Stimulated activated CD8-positive, alpha-beta memory T cell treated with anti-CD3 and anti-CD28 coated beads, Interleukin-12 subunit alpha, Interleukin-12 subunit beta, amount 100 ng/mL, for 4 hours (primary cell): ENCODE measurements around the gene SMIM22.
A peak's percentile ranks its signal among the peaks of the same experiment; 100 is the strongest.
"Not testable (repeated sequence)": the region's sequence is repeated elsewhere in the genome, so short reads cannot be mapped to it uniquely, and the experiment has no call there.

Experiments
- DNase-seq: peaks from one replicate; pipeline ENCODE4 v3.0.0-alpha.2; 2020; ENCODE audit warnings: low read depth

SMIM22 gene

DNA sequence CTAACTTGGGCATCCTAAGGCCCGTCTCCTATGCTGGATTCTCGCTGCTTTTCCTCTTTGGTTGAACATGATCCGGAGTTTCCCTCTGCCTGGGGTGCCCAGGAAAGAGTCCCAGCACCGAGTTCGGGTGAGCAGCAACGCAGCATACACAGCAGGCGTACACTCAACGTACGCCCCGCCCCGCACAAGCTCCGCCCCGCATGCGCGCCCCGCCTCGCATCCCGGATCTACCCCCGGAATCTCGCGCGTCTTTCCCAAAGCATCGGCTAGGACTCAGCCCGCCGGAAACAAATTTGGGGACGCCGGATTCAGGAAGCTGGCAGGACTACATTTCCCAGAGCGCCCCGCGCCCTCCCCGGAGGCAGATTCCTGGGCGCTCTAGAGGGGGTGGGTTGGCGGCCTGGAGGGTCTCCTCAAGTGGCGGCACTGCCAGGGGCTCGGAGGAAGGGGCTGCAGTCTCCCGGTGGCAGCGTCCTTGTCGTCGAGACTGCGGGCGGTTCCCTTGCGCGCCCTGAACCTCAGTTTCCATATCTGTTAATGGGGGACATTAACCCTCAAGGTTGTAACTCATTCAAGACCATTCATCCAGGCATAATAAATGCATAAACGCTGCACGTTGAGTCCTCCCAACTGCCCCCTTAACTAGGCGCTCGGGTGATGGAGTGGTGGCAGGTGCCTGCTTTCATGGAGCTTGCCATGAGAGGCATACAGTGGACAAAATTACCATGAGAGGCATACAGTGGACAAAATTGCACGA is 26.4 kb upstream of the SMIM22 start:
- peak; percentile 69 for DNase-seq

- no peak for DNase-seq
Observed at GRCh38 chr16:4769306-4769638, 25.9 kb upstream of the SMIM22 start.

GRCh38 chr16:4771646-4772045 is 23.5 kb upstream of the SMIM22 start:
- no peak for DNase-seq

- no peak for DNase-seq
Observed at GRCh38 chr16:4772351-4772750, 22.8 kb upstream of the SMIM22 start.

- no peak for DNase-seq
Observed at GRCh38 chr16:4775005-4775404, 20.2 kb upstream of the SMIM22 start.

DNA sequence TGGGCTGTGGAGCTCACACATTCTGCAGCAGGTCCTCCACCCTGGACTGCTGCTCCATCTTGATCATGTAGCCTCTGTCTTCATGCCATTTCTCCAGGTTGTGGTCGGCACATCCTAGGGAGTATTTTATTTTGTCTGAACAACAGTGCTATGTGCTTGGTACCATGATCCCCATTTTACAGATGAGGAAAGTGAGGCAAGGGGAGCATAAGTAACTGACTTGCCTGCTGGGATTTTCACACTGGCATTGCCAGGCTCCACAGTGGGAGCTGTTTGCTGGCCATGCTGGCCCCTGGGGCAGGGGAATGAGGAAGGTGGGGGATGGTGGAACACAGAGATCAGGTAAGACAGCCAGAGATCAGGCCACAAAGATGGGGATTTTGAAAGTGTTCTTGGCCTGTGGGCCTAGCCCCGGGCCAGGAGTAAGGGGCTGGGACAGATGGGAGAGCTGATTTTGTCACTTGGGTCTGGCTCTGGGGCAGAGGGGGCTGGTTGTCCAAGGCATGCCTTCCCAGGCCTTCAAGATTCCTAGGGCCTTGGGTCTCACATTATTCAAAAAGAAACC is 18.9 kb upstream of the SMIM22 start:
- no peak for DNase-seq

DNA sequence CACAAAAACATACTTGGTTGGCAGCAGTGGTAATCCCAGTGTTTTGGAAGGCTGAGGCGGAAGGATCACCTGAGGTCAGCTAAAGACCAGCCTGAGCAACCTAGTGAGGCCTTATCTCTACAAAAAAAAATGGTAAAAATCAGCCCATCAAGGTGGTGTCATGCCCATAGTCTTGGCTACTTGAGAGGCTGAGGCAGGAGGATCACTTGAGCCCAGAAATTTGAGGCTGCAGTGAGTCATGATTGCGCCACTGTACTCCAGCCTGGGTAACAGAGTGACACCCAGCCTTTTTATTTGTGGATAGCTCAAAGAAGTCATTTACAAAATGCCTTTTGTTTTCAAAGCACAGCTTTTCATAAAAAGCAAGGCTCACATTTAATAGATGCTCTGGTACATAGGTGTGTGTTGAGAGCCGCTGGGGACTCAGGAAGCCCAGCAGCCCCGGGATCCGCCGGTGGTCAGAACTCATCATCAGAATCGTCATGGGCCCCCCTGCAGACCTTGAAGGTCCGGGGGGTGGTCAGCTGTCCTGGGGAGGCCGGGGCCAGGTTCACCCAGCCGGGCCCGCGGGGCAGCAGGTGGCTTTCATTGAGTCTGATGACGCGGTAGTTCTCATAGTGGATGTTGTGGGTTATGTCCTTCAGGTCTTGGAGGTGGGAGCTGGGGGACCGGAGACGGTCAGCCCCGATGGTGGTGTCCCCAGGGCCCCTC is 17.7 kb upstream of the SMIM22 start:
- no peak for DNase-seq

DNA sequence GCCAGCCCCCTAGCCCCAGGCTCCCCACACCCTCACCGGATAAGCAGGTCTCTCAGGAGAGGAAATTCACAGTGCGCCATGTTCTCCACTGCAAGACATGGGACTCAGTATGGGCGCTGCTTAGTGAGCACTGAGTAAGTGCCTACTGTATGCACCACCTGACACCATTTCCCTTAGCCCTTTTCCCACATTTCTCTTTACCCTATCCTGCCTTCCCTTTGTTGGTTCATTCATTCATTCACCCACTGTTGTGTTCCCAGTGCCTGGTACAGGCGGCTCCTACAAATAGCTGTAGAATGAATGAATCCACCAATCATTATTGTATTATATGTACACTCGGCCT is 17.1 kb upstream of the SMIM22 start:
- DNase-seq = no peak

GRCh38 chr16:4780235-4780634 is 14.9 kb upstream of the SMIM22 start:
- DNase-seq = no peak

DNA sequence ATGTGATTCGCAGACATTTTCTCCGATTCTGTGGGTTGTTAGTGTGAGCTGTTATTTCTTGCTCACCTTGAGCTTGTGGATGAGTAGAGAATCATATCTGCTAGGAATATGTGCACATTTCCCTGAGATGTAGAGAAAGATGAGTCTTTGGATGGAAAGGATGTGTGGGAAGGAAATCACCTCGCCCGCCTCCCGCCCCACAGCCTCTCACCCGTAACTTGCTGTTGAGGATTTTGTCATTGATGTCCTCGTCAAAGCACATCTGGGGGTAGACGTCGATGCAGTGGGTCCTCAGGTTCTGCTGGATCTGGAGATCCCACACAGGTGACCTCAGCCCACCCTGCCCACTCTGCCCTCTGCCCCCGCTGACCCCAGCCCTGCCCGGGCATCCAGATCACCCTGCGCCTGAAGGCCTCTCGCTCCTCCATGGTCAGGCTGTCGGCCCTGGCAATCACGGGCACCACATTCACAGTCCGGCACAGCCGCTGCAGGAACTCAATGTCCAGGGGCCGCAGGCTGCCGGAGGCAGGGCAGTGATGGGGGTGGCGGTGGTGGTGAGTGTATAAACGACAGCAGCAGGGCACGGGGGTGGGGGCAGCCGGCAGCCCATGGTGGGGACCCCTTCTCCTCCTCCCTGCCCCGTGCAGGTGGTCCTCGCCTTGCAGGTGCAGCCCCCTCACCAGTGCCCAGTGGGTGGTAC is 11.8 kb upstream of the SMIM22 start:
- DNase-seq = no peak

DNA sequence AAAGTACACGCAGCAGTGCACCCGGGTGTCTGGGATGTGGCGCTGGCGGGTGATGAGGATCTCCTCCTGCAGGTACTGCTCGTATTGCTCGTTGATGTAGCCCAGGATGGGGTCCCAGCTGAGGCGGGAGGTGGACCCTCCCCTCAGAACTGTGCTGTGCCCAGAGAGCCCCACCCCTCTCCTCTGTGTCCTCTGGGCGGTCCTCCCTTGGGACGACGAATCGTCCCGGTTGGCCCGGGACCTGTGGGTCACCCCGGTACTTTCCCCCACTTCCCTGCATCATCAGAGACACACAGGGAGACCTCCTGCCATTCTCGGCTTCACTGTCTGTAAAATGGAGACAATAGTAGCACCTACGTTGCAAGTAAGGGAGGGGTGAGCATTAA is 11.2 kb upstream of the SMIM22 start:
- DNase-seq = no peak

GRCh38 chr16:4784444-4784987 is 10.7 kb upstream of the SMIM22 start:
- DNase-seq = not testable (repeated sequence)

DNA sequence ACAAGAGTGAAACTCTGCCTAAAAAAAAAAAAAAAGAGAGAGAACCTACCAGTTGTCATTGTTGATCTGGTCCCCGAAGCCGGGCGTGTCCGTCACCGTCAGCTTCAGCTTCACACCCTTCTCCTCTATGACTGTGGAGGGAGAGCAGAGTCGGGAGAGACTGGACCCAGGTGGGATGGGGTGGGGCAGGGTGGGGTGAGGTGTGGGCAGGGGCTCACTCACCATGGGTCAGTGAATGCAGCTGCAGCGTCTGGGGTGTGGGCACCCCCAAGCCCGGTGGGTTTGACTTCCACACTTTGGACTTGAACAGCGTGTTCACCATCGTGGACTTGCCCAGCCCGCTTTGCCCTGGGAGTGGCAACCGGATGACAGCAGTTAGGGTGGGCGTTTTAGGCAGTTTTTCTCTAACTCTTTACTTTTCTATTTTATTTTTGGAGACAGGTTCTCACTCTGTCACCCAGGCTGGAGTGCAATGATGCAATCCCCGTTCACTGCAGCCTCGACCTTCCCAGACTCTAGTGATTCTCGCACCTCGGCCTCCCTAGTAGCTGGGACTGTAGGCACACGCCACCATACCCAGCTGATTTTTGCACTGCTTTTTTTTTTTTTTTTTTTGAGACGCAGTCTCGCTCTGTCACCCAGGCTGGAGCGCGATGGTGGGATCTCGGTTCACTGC is 9.3 kb upstream of the SMIM22 start:
- DNase-seq = no peak

GRCh38 chr16:4787068-4787467 is 8.1 kb upstream of the SMIM22 start:
- no peak for DNase-seq

DNA sequence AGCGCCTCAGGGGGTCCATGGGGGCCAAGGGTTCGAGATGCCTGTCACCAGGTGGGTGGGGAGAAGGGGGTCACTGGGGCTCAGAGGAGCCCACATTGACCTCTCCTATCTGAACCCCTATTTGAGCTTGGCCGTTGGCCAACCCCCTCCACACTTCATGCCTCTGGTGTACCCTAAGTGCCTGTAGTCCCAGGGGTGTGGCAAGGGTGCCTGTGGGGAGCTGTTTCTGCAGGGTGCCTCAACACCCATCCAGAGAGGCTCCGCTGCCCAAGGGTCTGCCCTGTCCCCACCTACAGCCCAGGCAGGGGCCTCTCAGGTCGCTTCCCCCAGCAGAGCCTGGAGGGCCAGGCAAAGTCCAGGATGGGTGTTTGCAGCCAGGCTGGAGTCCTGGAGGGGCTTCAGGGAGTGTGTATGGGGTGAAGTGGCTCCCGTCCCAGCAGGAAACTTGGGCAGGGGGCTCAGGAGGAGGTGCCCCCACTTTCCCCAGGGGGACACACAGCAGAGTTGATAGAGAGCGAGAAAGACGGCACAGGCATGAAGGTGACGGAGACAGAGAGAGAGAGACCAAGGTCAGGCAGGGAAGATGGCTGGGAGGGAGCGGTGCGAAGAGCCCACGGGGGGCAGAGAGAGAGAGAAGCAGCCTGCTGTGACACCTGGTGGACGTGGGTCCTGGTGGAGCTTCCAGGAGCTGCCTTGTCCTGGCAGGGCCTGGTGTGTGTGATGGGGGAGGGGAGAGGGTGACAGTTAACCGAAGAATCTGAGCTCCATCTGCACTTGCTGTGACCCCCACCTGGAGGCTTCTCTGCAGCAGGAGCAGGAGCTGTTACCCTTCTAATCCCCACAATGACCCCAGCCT is 7.3 kb upstream of the SMIM22 start, which contains the start of gene SEPTIN12:
SEPTIN12 (minus strand) TSS at position 719 of the 856 bp plus-strand sequence; CDS start at position 19, 700 bp downstream.
- DNase-seq = no peak

DNA sequence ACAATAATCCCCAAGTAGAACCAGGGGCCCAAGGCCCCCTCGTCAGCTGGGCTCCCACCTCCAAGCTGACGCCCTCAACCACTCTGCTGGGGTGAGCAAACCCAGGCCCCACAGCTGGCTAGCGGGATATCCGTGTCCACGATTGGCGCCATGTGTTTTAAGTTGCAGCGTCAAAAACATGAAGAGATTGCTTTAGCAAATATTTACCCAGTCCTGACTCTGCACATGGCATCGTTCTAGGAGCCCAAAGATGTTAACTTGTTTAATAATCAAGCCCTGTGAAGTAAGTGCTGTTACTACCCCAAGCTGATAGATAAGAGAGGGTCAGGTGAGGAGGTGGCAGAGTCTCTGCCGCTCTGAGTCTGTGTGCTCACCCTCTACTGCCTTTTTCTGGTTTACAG is 6.7 kb upstream of the SMIM22 start:
- DNase-seq = no peak

GRCh38 chr16:4788910-4789309 is 6.3 kb upstream of the SMIM22 start:
- DNase-seq = no peak

DNA sequence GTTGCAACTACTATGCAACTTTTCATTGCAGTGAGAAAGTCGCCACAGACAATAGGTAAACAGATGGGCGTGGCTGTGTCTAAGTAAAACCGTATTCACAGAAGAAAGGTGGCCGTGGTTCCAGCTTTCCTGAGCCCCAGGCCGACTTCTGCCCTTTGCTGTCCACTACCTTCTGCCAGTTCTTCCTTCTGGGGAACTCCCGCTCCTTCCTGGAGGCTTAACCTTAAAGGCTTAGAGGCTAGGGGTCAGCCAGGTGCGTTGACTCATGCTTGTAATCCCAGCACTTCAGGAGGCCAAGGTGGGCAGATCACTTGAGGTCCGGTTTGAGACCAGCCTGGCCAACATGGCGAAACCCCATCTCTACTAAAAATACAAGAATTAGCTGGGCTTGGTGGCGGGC is 4.9 kb upstream of the SMIM22 start:
- DNase-seq = no peak

DNA sequence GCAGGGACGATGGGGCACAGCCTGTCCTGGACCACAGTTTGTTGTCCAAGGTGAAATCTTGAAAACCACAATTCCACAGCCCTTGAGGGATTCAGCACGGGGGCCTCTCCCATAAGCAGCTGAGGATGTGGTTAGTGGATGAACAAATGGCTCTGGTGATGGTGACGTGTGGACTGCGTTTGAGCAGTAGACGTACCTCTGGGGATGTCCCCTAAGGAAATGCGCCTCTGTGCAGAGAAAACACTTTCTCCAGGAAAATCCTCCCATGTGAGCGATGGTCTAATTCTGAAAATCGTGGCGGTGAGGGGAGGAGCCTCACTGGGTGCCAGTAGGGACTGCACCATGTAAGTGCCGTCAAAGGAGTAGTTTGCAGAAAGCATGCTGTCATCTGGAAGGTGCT is 4.3 kb upstream of the SMIM22 start:
- no peak for DNase-seq

- DNase-seq = no peak
Observed at GRCh38 chr16:4792951-4793513, 2.1 kb upstream of the SMIM22 start.
